ENCODE data around the gene EYA4.

Gene EYA4

DNA sequence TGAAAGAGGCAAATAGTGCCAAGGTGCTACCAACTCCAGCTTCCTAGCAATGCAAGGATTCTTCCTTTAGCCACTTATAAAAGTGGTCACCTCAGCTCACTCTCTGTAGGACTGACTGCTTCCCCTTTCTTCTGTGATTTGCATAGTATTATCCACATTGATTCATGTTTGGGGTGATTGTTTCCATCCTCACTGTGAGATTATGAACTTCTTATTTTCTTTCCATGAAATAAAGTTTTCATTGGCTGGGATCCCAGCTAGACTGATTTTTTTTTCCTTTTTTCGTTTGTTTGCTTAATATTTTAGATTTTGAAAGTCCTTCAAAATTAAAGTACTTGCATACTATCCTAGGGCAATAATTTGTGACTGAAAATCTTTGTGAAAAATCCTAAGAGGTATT is 50.5 kb downstream of the EYA4 start:
- DNase-seq = no peak

GRCh38 chr6:133297657-133298056 is 56.5 kb downstream of the EYA4 start:
- DNase-seq = no peak

- DNase-seq = no peak
Observed at GRCh38 chr6:133298335-133298734, 57.2 kb downstream of the EYA4 start.

DNA sequence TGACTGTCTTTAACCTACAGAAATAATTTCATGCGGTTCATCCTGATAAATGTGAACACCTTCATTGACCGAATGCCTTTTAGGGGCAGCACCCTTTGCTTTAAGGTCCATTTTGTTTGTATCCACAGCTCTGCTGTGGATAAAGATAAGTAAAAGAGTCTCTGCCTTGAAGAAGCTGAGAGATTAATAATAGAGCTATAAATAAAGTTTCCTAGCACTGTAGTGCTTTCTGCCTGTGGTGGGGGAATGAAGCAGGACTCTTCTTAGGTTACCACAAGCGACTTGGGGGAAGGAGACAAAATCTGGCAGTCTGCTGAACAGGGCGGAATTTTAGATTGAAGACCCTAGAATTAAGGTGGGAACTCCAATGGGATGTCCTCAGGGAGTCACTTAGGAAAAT is 57.6 kb downstream of the EYA4 start:
- DNase-seq = no peak

DNA sequence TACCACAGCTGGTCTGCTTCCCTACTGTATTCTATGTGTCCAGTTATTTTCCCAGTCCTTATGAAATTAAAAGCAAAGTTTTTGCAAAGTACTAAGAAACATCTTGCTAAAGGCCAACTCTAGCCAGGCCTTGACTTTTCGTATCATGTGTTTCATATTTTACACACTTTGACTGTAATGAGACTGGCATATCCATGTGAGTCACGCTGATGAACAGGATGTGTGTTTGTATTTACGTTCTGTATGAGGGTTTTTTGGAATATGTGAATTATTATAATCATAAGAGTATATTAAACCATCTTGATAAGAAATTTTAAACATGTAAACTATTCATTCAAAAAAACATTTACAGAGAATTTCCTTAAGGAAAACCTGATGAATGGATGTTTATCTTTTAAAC is 59.7 kb downstream of the EYA4 start:
- no peak for DNase-seq

DNA sequence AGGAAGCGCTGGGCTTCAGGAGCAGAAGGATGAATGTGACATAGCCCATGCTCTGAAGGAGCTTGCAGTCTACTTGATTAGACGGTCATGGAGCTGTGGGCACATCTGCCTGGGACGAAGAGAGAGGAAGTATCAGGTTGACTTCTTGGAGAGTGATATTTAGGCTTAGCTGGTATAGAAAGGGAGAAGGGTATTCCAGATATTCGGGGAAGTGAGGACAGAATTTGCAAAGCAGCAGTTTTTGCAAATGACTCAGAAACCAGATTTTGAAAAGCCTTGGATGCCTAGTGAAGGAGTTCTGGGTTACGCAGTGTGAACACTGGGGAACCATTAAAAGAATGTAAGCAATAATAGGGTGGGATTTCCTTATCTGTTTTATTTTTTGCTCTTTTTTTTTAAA is 60.7 kb downstream of the EYA4 start:
- no peak for DNase-seq

DNA sequence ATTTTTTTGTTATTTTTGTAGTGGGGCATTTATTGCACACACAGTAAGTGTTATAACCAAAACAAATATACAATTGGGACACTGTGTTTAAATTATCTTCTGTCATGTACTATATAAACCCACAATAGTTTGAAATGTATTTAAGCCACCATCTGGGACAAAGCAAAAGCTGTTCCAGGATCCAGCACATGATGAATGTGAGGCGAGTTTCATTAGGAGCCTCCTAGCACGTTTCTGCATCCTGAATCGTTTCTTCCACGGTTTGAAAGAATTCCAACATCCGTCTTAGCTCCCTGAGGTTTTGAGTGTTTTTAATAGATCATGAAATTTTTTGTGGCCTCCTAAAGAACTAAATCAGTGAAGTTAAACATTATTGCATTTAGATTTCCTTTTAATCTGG is 65.8 kb downstream of the EYA4 start:
- DNase-seq = no peak

- DNase-seq = no peak
Observed at GRCh38 chr6:133309579-133309978, 68.4 kb downstream of the EYA4 start.

- no peak for DNase-seq
Observed at GRCh38 chr6:133312006-133312405, 70.8 kb downstream of the EYA4 start.

DNA sequence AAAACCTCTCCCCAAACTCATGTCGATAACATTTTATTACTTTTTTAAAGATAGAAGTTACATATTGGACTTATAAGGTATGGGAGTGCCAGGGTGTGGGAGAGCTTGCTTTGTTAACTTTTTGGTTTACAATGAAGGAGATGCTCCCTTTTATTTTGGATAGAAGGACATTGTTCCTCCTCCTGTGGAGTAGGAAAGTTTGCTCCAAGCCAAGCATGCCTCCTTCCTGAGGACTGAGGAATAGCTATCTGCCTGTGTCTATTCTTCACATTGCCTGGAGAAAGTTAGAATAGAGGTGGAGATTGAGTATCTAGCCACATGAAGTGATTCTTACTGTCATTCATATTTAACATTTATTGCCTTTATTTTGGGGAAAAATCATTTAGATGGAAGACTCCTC is 71.9 kb downstream of the EYA4 start:
- DNase-seq = no peak

DNA sequence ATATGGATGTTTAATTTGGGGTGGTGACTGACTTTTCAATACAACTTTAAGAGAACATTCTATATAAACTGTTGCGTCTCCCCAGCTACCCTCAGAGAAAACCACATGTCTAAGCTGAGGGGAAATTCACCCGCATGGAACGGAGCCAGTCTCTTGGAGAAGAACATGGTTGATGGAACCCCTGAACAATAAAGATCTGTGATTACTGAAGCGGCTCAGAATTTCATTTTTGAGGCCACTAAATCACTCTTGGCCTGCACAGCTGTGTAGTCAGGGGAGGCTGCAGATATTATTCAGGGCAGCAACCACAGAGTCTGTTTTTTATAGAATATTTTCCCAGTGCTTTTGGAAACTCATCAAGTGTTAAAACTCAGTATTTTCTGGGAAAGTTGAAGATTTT is 73.8 kb downstream of the EYA4 start:
- DNase-seq = no peak

DNA sequence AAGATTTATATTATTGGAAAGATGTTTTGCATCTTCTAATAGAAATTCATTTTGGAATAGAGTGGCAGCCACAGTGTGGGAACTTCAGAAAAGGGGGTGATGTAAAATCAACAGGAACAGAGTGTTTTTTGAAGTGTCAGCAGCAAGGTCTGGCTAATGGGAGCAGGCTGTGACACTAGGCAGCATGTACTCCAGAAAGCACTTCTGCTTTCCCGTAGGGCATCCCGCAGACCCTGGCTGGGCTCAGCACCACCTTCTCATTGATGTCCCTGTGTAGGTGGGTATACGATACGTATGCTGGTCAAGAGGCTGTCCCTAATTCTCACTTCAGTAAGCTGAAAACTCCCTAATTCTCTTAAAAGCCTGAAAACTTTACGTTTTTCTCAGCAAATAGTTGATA is 74.7 kb downstream of the EYA4 start:
- DNase-seq = no peak

DNA sequence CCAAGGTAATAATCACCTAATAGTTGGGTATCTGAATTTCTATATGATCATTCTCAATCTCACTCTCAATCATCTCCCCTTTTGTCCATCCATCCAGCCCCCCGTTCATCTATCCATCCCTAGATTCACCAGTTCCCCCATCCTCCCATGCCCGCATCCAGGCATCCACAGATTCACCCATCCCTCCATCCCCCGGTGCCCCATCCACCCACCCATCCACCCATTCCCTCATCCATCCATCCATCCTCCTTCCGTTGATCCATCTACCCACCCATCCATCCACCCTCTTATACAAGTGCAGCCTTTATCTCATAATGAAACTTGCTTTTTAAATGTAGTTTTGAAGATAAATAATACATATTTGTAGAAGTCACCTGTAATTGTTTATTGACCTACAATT is 76.5 kb downstream of the EYA4 start:
- no peak for DNase-seq

GRCh38 chr6:133326584-133326983 is 85.4 kb downstream of the EYA4 start:
- DNase-seq = no peak

- no peak for DNase-seq
Observed at GRCh38 chr6:133333852-133334251, 92.7 kb downstream of the EYA4 start.

DNA sequence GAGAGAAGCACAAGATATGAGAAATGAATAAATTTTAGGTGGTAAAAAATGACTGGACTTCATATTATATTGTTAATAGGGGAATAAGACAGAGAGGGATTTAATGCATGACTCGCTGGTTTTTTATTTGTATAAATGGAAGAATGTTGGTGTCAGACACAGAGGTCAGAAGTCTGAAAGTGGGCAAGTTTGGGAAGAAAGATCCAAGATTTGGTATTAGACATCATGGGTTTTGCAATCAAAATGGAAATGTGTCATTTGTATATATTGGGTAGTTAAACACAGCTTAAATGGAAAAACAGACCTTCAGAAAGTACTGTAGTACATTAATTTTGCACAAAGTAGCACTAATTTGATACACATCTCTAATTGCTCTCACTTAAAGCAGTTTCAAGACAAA is 96.2 kb downstream of the EYA4 start:
- no peak for DNase-seq

- no peak for DNase-seq
Observed at GRCh38 chr6:133339543-133340384, 98.6 kb downstream of the EYA4 start.

GRCh38 chr6:133340557-133340956 is 99.4 kb downstream of the EYA4 start:
- no peak for DNase-seq

DNA sequence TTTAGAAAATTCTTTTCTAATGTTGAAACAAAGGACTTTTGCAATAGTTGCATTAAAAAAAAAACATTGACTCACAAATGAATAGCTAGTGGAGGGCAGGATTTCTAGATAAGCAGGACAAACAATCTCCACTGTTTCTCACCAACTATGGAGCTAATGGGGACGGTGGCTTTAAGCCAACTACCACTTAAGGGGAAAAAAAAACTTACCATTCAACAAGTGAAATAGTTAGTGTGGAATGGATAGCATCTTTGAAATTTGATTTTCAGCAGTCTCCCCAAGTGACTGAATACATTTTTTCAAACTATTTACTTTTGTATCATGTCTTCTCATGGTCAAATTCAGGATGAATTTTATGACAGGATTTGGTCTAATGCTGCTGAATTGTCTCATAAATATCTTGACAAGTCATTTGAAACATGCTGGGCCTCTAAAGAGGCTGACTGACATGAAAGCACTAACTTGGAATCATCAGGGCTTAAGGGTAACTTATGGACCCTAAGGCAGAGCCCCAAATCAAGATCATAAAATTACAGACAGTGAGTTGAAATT is 100.5 kb downstream of the EYA4 start:
- DNase-seq = peak; percentile 75

DNA sequence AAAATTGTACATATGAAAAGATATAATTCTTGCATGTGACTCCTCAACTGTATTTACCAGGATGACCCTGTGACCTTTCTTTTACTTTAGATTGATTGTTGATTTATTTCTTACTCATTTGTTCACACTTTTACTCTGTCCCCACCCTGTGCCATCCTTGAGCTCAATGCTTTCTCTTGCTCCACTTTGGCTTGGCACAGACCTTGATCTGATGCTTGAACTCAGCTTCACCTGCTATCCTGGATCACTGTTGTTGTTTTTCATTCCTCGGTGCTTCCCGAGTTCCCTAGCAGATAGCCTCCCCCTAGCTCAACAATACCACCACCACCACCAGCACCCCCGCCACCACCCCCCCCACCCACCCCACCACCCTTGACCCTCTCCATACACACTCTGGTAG is 102.1 kb downstream of the EYA4 start:
- DNase-seq = no peak

DNA sequence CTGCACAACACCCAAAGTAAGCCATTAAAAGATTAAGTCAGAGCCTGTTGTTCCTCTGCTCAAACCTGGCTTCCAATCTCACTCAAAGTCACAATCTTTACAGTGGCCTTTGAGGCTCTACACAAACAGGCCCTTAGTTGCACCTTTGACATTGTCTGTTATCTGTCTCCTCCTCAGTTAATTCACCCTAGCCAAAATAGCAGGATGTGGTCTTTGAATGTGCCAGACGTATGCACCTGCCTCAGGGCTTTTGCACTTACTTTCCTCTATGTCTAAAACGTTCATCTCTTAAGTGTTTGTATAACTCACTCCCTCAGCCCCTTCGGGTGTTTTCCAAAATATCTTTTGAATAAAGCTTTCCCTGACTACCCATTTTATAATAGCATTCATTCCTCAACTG is 107.7 kb downstream of the EYA4 start:
- no peak for DNase-seq

DNA sequence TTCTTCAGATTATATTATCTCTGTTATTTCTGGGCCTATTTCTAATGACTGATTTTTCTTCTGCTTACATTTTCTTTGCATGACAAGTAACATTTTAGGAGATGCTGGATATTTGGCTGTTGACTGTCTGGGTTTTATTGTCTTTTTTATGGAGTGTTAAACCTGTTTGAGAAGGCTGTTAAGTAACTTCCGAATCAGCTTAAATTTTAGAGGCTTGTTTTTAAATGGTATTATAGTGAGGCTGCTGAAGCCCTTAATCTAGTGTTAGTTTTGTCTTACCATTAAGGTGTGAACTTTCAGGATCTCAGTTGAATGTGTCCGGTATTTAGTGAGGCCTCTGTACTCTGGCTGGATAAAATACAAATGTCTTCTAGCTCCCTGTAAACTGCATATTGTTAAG is 109.8 kb downstream of the EYA4 start:
- DNase-seq = no peak

- no peak for DNase-seq
Observed at GRCh38 chr6:133352046-133352445, 110.9 kb downstream of the EYA4 start.

DNA sequence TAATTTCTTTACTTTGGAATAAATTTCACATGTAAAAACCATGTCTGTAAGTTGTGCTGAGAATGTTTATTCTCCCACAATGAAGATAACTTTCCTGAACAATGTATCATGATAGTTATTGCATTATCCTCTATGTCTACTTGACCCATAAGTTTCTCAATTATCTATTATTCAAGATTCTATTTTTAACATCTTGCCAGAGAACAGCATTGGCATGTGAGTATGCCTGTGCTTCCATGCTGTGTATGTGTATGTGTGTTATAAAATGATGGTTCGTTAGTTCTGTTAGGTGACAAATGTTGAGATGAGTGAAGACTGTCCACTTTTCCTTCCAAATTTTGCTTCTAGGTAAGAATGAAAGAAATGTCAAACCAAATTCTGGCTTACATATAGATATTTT is 111.9 kb downstream of the EYA4 start:
- DNase-seq = no peak

- DNase-seq = no peak
Observed at GRCh38 chr6:133355922-133356321, 114.8 kb downstream of the EYA4 start.

Data from NCI-H1105 (cell line).